PFSK-1 (cell line): ENCODE results near the gene RBFOX1.

Experiments
- FOXP2 ChIP-seq: optimal IDR thresholded peaks from 2 replicates; pipeline ENCODE3; 2011; ENCODE audit warnings: borderline replicate concordance, control low read depth, inconsistent platforms; ENCODE audit not compliant: insufficient read depth; ENCODE audit errors: extremely low read length, extremely low read depth
- POLR2AphosphoS5 ChIP-seq: IDR thresholded peaks from 2 replicates; pipeline ENCODE4 v1.6.1; 2012; ENCODE audit warnings: low read depth, mild to moderate bottlenecking, control low read depth, low read length, moderate library complexity
- SIN3A ChIP-seq: IDR thresholded peaks from 2 replicates; pipeline ENCODE4 v1.6.1; 2012; ENCODE audit warnings: mild to moderate bottlenecking, low read length, moderate library complexity, borderline replicate concordance; ENCODE audit not compliant: insufficient read depth
- TAF1 ChIP-seq: IDR thresholded peaks from 2 replicates; pipeline ENCODE4 v1.6.1; 2012; ENCODE audit warnings: low read length, control low read depth, borderline replicate concordance; ENCODE audit not compliant: insufficient read depth
- TF ChIP-seq, protein P1 (sequence below), 2 experiments: IDR thresholded peaks; 2 replicates each; pipeline versions ENCODE4 v1.6.1 to v1.8.0; 2011 to 2012; ENCODE audit warnings: low read depth in 2 of 2, low read length in 2 of 2, control low read depth in 1 of 2, inconsistent platforms in 1 of 2, mild to moderate bottlenecking in 1 of 2, moderate library complexity in 1 of 2; ENCODE audit not compliant: insufficient read depth in 1 of 2

The RBFOX1 gene

DNA sequence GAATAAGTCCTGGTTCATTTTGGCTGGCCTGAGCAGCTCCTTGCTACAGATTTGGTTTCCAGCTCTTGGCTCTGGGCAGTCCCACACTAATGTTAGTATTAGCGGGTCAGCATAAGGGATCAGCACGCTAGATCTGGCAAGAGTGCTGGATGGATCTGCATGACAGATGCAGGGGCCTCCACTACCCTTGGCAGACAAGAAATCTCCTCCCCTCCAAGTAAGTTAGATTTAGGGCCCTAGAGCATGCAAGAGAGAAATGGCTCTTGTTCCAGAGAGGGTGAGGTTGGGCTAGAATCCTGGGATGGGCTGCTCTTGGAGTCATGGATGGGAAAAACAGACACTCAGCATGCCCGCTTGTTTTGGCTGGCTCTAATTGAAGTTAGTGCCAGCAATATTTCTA, 414.3 kb downstream of the RBFOX1 start:
- TF ChIP-seq FOXP2 (no peak), SIN3A (no peak), TAF1 (no peak), POLR2AphosphoS5 (no peak)
- TF ChIP-seq, protein P1, sequence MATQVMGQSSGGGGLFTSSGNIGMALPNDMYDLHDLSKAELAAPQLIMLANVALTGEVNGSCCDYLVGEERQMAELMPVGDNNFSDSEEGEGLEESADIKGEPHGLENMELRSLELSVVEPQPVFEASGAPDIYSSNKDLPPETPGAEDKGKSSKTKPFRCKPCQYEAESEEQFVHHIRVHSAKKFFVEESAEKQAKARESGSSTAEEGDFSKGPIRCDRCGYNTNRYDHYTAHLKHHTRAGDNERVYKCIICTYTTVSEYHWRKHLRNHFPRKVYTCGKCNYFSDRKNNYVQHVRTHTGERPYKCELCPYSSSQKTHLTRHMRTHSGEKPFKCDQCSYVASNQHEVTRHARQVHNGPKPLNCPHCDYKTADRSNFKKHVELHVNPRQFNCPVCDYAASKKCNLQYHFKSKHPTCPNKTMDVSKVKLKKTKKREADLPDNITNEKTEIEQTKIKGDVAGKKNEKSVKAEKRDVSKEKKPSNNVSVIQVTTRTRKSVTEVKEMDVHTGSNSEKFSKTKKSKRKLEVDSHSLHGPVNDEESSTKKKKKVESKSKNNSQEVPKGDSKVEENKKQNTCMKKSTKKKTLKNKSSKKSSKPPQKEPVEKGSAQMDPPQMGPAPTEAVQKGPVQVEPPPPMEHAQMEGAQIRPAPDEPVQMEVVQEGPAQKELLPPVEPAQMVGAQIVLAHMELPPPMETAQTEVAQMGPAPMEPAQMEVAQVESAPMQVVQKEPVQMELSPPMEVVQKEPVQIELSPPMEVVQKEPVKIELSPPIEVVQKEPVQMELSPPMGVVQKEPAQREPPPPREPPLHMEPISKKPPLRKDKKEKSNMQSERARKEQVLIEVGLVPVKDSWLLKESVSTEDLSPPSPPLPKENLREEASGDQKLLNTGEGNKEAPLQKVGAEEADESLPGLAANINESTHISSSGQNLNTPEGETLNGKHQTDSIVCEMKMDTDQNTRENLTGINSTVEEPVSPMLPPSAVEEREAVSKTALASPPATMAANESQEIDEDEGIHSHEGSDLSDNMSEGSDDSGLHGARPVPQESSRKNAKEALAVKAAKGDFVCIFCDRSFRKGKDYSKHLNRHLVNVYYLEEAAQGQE (IDR thresholded peaks at IDR 0.05; ENCODE audit: insufficient read depth in 1 of 2, low read depth in 2 of 2, low read length in 2 of 2) = no peak

DNA sequence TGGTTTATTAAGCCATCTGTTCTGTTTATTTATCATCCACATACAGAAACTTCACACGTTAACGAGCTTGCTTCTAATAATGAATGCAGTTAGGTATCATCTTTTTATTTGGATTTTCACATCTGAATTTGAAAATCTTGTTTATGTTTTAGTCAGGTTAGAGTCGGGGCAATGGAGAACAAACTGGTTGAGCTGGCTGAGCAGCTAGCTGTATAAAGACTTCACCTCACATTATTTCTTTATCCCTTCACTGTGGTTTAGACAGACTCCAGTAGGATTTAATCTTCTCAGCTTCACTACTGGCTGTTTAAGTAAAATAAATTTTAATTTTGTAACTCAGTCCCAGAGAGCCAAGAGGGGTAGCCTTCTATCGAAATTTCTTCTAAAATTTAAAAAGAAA, 415.9 kb downstream of the RBFOX1 start:
- TF ChIP-seq SIN3A (no peak), TAF1 (no peak), POLR2AphosphoS5 (no peak), FOXP2 (no peak)
- TF ChIP-seq, protein P1 (IDR thresholded peaks at IDR 0.05; ENCODE audit: insufficient read depth in 1 of 2, low read depth in 2 of 2, low read length in 2 of 2) = no peak

DNA sequence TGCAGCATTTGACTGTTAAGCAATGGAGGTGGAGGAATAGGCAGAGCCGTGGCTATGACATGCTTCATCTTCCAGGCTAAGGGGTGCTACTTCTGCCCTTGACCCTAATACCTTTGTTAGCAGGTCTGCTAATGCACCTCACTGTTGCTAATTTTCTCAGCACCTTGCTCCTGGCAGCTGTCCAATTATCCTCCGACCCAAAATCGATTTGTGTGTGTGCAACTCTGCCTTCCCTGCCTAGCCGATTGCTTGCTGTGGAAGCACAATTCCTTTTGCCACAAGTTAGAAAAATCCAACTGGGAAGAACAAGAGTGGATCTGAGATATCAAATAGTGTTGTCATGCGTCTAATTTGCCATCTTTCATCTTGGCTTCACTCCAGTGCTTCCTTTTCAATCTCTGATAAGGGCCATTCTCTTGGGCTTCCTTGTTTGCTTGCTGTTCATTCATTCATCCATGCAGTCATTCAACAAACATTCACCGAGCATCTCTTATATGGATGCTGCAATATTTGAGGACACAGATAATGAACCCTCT, 422.8 kb downstream of the RBFOX1 start:
- no peak for TF ChIP-seq SIN3A
- TF ChIP-seq, protein P1 (IDR thresholded peaks at IDR 0.05; ENCODE audit: insufficient read depth in 1 of 2, low read depth in 2 of 2, low read length in 2 of 2) = no peak
- no peak for TF ChIP-seq POLR2AphosphoS5
- no peak for TF ChIP-seq FOXP2
- TF ChIP-seq TAF1 = no peak
